Measurements from ENCODE around the gene PKIB.

DNA sequence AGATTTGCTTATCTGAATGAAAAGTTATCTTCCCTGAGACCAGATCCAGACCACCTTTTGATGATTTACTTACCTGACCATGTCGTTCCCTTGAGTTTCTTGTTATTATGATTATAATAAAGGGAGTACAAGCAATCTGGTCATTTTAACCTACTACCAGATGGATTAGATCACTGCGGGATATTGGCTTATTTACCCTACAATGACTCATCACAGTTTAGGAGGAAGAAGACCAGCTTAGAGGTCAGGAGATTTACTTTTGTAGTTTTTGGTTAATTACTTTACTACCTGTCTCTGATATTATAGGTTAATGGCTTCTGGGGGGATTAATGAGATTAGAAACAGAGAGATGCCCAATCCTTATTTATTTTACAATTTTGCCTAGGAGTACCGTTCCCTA lies 10.7 kb downstream of the PKIB start:
- TF ChIP-seq, protein P1, sequence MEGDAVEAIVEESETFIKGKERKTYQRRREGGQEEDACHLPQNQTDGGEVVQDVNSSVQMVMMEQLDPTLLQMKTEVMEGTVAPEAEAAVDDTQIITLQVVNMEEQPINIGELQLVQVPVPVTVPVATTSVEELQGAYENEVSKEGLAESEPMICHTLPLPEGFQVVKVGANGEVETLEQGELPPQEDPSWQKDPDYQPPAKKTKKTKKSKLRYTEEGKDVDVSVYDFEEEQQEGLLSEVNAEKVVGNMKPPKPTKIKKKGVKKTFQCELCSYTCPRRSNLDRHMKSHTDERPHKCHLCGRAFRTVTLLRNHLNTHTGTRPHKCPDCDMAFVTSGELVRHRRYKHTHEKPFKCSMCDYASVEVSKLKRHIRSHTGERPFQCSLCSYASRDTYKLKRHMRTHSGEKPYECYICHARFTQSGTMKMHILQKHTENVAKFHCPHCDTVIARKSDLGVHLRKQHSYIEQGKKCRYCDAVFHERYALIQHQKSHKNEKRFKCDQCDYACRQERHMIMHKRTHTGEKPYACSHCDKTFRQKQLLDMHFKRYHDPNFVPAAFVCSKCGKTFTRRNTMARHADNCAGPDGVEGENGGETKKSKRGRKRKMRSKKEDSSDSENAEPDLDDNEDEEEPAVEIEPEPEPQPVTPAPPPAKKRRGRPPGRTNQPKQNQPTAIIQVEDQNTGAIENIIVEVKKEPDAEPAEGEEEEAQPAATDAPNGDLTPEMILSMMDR (IDR thresholded peaks at IDR 0.05; ENCODE audit: extremely low read depth in 1 of 2, insufficient read depth in 1 of 2, low read depth in 1 of 2, low read length in 2 of 2), result no peak
- TF ChIP-seq EZH2 (IDR thresholded peaks at IDR 0.05; ENCODE audit: borderline replicate concordance, low read depth, low read length, severe bottlenecking) (no peak), POLR2A (IDR thresholded peaks at IDR 0.05; ENCODE audit: low read depth, low read length) (no peak), MYC (IDR thresholded peaks at IDR 0.05; ENCODE audit: low read depth, low read length) (no peak), POLR2AphosphoS5 (IDR thresholded peaks at IDR 0.05; ENCODE audit: insufficient read depth, low read depth, low read length) (no peak), MAX (IDR thresholded peaks at IDR 0.05; ENCODE audit: insufficient read depth, insufficient read length) (no peak), GATA2 (IDR thresholded peaks at IDR 0.05; ENCODE audit: insufficient read depth, insufficient read length, low read depth, low read length) (no peak), JUN (IDR thresholded peaks at IDR 0.05; ENCODE audit: borderline replicate concordance, insufficient read depth, insufficient read length, low read depth) (no peak), FOS (IDR thresholded peaks at IDR 0.05; ENCODE audit: borderline replicate concordance, insufficient read depth, low read length) (no peak)

Data from endothelial cell of umbilical vein (primary cell).